Uterus (tissue), 2 donors: ENCODE measurements around the gene NFIA.

Source experiments
- CTCF ChIP-seq, 4 experiments: fragments of 200-600 bp in 2 of 4; fragments of 450-650 bp in 2 of 4; sonication (generic) in 2 of 4; IDR thresholded peaks; one replicate each; pipeline ENCODE4 v1.5.1; 2016 to 2019; ENCODE audit warnings: antibody characterized with exemption in 4 of 4, mild to moderate bottlenecking in 2 of 4, moderate library complexity in 1 of 4
- POLR2A ChIP-seq, 2 donors: fragments of 450-650 bp; IDR thresholded peaks; one replicate each; pipeline ENCODE4 v1.6.1; 2016; ENCODE audit warnings: antibody characterized with exemption in 2 of 2, mild to moderate bottlenecking in 1 of 2, moderate library complexity in 1 of 2

GRCh38 chr1:61091455-61091854 is 9.1 kb downstream of the NFIA start:
- TF ChIP-seq CTCF (IDR thresholded peaks at IDR 0.05) (no peak), POLR2A (IDR thresholded peaks at IDR 0.05) (no peak)
